GM12872 (cell line): ENCODE measurements around the gene ABHD14A.

Source experiments
- TF ChIP-seq, protein P1 (sequence below): IDR thresholded peaks from 3 replicates; pipeline ENCODE4 v1.5.1; 2011; ENCODE audit warnings: low read depth, mild to moderate bottlenecking, low read length, moderate library complexity; ENCODE audit not compliant: insufficient read depth

Gene ABHD14A

DNA sequence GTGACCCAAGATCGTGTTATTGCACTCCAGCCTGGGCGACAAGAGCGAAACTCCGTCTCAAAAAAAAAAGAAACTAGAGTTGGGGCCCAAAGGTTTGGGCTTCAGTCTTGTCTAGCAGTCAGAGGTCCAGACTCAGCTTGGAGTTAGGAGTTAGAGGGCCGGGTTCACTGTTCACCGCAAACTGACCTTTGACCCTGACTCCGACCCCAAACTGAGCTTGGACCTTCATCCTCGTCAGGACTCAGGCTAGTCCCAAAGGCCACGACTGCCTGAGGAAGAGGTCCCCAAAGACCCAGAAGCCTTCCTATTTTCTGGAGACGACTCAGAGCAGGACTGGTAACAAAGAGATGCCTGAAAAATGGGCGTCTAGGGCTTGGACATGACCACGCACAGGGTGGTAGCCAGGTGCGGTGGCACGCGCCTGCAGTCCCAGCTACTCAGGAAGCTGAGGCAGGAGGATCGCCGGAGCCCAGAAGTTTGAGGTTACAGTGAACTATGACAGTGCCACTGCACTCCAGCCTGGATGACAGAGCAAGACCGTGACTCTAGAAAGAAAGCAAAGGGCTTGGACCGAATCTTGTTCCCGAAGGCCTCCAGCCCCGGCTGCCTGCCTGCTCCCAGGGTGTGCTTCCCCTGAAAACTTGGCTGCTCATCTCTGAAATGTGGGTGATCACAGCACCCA, 43.6 kb downstream of the ABHD14A start:
- TF ChIP-seq, protein P1, sequence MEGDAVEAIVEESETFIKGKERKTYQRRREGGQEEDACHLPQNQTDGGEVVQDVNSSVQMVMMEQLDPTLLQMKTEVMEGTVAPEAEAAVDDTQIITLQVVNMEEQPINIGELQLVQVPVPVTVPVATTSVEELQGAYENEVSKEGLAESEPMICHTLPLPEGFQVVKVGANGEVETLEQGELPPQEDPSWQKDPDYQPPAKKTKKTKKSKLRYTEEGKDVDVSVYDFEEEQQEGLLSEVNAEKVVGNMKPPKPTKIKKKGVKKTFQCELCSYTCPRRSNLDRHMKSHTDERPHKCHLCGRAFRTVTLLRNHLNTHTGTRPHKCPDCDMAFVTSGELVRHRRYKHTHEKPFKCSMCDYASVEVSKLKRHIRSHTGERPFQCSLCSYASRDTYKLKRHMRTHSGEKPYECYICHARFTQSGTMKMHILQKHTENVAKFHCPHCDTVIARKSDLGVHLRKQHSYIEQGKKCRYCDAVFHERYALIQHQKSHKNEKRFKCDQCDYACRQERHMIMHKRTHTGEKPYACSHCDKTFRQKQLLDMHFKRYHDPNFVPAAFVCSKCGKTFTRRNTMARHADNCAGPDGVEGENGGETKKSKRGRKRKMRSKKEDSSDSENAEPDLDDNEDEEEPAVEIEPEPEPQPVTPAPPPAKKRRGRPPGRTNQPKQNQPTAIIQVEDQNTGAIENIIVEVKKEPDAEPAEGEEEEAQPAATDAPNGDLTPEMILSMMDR = no peak

DNA sequence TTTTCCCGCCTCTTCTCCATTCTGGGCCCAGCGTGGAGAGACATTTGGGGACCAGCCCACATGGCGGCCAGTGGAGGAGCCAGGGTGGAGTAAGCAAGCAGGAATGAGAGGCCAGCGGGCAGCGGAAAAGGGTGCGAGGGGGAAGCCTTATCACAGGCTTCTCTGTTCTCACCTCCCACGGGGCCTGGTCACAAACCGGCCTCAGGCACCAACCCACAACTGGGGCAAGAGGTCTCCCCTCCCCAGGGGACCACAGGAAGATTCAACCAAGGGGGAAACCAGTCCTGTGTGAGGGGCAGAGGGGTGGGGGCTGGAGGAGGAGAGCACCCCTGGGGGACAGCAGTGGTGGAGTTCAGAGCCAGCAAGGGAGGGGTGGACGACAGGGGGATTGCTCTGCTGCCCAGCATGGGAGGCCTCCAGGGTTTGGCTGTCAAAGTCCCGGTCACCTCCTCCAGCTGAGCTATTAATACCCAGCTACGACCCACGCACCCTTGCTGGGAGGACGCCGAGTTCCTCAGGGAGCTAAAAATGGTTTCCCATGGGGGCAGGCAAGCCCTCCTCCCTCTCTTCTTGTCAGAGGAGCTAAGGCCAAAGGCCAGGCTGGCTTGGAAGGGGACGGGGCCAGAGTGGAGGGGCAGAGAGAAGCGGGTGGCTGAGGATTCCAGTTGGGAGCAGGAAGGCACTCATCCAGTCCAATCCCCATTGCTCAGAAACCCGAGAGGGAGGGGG, 44.7 kb downstream of the ABHD14A start:
- TF ChIP-seq, protein P1 = no peak

DNA sequence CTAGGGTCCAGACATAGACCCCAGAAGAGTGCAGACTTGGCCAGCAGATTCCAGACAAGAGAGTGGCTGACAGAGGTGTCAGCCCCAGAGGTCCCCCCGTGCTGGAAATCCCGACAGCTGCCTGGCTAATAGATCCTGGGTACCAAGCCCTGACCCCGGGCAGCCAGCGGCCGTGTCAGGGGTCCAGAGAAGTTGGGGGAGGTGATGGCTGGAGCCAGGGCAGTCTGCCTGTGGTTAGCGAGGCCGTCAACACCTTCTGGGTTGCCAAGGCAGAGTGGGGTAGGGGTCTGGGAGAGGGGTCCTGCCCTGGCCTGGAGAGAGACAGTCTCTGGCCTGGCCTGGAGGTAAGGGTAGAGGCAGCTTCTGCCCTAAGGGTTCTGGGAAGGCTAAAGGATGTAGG, 45.9 kb downstream of the ABHD14A start:
- TF ChIP-seq, protein P1 = no peak

DNA sequence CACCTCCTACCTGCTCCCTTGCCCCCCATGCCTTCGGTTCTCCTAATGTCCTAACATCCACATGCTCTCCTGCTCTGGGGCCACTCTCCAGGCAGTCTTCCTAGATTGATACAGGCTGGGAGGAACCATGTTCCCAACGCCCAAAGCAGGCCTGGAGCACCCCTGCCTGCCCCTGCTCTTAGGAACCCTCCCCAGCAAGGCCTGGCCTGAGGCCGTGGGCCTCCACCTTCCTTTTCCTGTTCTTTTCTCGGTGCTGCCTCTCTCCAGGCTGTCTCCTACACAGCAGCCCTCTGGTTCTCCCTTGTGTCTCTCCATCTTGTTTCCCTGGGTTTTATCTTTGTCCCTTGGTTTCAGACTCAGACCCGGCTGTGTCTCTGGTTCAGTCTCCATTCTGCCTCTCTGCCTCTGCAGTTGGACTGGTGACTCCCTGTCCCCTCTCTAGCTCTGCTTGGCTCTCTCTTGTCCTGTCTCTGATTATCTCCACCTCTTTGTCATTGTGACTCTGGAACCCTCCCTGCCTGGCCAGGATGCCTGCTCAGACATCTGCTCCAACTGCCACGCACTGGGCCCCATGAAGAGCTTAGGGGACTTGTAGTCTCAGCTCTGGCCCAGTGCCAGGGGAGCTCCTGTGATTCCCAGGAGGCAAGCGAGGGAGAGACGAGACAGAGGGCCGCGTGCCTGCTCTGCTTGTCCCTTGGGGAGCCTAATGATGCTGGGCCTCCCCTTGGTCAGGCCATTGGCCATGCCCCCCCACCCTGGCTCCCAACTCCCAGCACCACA, 46.8 kb downstream of the ABHD14A start:
- TF ChIP-seq, protein P1 = no peak

DNA sequence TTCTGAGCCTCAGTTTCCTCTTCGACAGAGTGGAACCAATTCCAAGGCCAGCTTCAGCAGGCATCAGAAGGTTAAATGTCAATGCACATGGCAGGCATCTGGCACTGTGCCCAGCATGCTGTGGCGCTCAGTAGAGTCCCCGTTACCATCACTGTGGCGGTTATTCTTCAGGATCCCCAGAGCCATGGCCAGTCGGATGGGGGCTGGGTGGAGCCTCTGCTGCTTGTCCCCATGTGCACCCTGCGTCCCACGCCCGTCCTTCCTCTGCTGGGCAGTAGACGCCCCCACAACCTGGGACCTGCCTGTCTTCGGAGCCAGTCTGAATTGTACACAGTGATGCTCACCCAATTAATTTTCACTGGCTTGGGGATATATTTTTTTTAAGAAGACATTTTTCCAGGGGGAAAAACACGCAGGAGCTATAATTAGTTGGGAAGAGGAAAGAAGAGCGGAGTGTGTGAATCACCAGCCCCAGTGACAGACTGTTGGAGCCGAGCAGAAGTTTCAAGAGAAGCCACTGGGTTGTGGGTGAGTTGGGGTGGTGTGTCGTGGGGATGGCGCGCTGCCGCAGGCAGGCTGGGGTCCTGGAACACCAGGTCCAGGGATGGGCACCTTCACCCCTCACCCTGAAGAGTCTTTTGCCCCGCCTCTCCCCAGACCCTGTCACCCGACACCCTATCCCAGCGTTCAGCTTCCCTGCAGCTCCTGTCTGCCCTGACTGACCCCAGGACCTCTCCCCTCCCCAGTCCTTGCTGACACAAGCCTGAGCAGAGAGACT, 47.6 kb downstream of the ABHD14A start:
- TF ChIP-seq, protein P1 = no peak

DNA sequence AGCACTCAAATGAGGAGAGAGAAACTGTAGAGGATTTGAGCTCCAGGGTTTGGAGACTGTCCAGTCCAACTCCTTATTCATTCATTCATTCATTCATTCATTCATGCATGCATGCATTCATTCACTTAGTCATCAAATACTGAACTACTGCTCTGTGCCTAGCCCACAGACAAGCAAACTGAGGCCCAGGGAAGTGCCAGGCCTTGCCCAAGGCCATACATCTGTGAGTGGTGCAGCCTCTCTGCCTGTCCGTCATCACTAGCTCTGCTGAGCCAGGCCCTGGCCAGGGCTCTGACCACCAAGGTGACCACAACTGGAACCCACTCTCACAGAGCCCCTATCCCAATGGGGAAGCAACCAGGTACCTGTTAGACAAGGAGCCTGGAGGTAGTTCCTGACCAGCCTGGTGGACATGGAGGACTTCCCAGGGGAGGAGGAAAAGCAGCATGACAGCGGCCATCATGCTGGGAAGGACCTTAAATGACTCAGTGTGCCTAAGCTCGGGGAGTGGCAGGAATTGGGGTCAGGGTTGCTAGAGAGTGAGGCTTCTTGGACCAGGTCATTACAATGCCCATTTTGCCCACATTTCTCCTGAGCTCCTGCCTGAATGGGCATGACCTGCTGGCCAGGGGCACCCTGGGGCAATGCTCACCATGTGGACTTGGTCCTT, 48.4 kb downstream of the ABHD14A start:
- TF ChIP-seq, protein P1 = no peak
